OCI-LY1 (cell line): ENCODE results near the gene RECQL5.

Experiments used
- EZH2 ChIP-seq: fragments of 200-600 bp; sonication (generic), shearing (Covaris generic); IDR thresholded peaks from 2 replicates; pipeline ENCODE4 v1.8.0; 2017; ENCODE audit warnings: borderline replicate concordance, mixed run types, mild to moderate bottlenecking, antibody characterized with exemption, low read length, moderate library complexity, mixed read lengths
- TF ChIP-seq, protein P1 (sequence below): fragments of 200-600 bp; sonication (generic), shearing (Covaris generic); IDR thresholded peaks from 2 replicates; pipeline ENCODE4 v1.5.1; 2017; ENCODE audit warnings: mild to moderate bottlenecking, antibody characterized with exemption, low read length, moderate library complexity, mixed read lengths

DNA sequence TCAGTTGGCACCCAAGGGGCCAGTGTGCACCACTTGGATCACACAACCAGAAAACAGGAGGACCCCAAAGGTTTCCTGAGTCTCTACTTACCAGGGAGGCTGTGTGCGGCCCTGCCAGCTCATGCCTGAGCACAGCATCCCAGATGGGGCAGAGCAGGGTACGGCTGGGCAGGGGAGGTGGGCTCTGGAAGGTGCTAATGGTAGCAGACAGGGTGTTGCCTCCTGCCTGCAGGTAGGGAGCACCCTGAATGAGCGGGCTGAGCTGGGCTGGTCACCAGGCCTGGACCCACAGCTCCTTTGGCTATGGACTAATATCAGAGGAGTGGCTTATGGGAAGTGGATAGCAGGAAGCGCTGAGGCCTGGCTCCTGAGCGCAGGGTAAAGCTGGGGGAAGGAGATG, 14.6 kb downstream of the RECQL5 start:
- TF ChIP-seq, protein P1, sequence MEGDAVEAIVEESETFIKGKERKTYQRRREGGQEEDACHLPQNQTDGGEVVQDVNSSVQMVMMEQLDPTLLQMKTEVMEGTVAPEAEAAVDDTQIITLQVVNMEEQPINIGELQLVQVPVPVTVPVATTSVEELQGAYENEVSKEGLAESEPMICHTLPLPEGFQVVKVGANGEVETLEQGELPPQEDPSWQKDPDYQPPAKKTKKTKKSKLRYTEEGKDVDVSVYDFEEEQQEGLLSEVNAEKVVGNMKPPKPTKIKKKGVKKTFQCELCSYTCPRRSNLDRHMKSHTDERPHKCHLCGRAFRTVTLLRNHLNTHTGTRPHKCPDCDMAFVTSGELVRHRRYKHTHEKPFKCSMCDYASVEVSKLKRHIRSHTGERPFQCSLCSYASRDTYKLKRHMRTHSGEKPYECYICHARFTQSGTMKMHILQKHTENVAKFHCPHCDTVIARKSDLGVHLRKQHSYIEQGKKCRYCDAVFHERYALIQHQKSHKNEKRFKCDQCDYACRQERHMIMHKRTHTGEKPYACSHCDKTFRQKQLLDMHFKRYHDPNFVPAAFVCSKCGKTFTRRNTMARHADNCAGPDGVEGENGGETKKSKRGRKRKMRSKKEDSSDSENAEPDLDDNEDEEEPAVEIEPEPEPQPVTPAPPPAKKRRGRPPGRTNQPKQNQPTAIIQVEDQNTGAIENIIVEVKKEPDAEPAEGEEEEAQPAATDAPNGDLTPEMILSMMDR: no peak
- TF ChIP-seq EZH2: no peak
